SH-SY5Y (cell line): Measurements from ENCODE around the gene ZNF558.

Experiments
- GATA2 ChIP-seq: IDR thresholded peaks from 2 replicates; pipeline ENCODE4 v1.6.1; 2011; ENCODE audit warnings: mild to moderate bottlenecking, low read depth, low read length
- GATA3 ChIP-seq: IDR thresholded peaks from 2 replicates; pipeline ENCODE4 v1.6.1; 2011; ENCODE audit warnings: low read depth, mild to moderate bottlenecking, low read length, moderate library complexity

Gene ZNF558

GRCh38 chr19:8826371-8826770, 5.7 kb downstream of the ZNF558 start:
- TF ChIP-seq GATA2 (no peak), GATA3 (no peak)

- TF ChIP-seq GATA2 (no peak), GATA3 (no peak)
These were observed 10.3 kb downstream of the ZNF558 start for GRCh38 chr19:8821748-8822241.

GRCh38 chr19:8820234-8820633, 11.9 kb downstream of the ZNF558 start:
- TF ChIP-seq GATA3 = no peak
- TF ChIP-seq GATA2 = no peak

DNA sequence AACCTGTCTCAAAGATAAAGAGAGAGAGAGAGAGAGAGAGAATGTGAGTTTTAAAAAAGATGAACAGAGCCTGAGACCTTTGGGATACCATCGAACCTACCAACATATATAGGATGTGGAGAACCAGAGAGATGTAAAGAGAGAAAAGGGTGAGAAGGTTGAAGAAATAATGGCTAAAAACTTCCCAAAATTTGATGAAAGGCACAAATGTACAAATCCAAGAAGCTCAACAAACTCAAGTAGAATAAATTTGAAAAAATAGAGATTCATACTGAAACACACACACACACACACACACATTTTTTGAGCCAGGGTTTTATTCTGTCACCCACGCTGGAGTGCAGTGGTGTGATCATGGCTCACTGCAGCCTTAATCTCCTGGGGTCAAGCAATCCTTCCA, 16.3 kb downstream of the ZNF558 start:
- TF ChIP-seq GATA3 = no peak
- no peak for TF ChIP-seq GATA2

- no peak for TF ChIP-seq GATA3
- no peak for TF ChIP-seq GATA2
These were observed 17.9 kb downstream of the ZNF558 start for GRCh38 chr19:8814176-8814575.

GRCh38 chr19:8811315-8812172, 20.6 kb downstream of the ZNF558 start:
- TF ChIP-seq GATA3 (no peak), GATA2 (no peak)

DNA sequence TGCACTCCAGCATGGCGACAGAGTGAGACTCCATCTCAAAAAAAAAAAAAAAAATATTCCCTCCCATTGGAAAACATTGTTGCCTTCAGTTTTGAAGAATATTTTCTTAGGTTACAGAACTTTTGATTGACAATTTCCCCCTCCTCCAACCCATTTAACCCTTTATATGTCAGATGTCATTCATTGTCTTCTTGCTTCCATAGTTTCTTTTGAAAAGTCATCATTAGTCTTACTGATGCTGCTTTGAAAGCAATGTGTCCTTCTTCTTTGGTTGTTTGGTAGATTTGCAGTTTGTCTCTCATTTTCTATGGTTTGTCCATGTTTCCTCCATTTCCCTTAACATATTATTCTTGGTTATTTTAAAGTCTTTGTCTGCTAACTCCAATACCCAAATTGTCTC, 25.4 kb downstream of the ZNF558 start:
- TF ChIP-seq GATA2 = no peak
- no peak for TF ChIP-seq GATA3

GRCh38 chr19:8794823-8795222, 37.3 kb downstream of the ZNF558 start:
- TF ChIP-seq GATA3 = no peak
- TF ChIP-seq GATA2 = no peak
